ENCODE measurements around the gene DAGLA.

- TF ChIP-seq CTCF (IDR thresholded peaks at IDR 0.05): no peak
- TF ChIP-seq SP1 (CRISPR knock-in tag; conservative IDR thresholded peaks at IDR 0.05): no peak
- no peak for TF ChIP-seq SMAD4 (CRISPR knock-in tag; IDR thresholded peaks at IDR 0.05)
Observed at GRCh38 chr11:61694946-61695706, 14.9 kb downstream of the DAGLA start.

Measured in WTC11 (cell line).